Measurements from ENCODE around the gene C11orf24.
"Not testable (repeated sequence)": the region's sequence is repeated elsewhere in the genome, so short reads cannot be mapped to it uniquely, and the experiment has no call there.

The C11orf24 gene

GRCh38 chr11:68258363-68258765 is 13.4 kb downstream of the C11orf24 start:
- no peak for DNase-seq (ENCODE audit: low read depth)
- H3K4me3 ChIP-seq (ENCODE audit: low read depth, low read length): no peak overlapping the region
- TF ChIP-seq, protein P1, sequence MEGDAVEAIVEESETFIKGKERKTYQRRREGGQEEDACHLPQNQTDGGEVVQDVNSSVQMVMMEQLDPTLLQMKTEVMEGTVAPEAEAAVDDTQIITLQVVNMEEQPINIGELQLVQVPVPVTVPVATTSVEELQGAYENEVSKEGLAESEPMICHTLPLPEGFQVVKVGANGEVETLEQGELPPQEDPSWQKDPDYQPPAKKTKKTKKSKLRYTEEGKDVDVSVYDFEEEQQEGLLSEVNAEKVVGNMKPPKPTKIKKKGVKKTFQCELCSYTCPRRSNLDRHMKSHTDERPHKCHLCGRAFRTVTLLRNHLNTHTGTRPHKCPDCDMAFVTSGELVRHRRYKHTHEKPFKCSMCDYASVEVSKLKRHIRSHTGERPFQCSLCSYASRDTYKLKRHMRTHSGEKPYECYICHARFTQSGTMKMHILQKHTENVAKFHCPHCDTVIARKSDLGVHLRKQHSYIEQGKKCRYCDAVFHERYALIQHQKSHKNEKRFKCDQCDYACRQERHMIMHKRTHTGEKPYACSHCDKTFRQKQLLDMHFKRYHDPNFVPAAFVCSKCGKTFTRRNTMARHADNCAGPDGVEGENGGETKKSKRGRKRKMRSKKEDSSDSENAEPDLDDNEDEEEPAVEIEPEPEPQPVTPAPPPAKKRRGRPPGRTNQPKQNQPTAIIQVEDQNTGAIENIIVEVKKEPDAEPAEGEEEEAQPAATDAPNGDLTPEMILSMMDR (conservative IDR thresholded peaks at IDR 0.05; ENCODE audit: low read depth, low read length): no peak

DNA sequence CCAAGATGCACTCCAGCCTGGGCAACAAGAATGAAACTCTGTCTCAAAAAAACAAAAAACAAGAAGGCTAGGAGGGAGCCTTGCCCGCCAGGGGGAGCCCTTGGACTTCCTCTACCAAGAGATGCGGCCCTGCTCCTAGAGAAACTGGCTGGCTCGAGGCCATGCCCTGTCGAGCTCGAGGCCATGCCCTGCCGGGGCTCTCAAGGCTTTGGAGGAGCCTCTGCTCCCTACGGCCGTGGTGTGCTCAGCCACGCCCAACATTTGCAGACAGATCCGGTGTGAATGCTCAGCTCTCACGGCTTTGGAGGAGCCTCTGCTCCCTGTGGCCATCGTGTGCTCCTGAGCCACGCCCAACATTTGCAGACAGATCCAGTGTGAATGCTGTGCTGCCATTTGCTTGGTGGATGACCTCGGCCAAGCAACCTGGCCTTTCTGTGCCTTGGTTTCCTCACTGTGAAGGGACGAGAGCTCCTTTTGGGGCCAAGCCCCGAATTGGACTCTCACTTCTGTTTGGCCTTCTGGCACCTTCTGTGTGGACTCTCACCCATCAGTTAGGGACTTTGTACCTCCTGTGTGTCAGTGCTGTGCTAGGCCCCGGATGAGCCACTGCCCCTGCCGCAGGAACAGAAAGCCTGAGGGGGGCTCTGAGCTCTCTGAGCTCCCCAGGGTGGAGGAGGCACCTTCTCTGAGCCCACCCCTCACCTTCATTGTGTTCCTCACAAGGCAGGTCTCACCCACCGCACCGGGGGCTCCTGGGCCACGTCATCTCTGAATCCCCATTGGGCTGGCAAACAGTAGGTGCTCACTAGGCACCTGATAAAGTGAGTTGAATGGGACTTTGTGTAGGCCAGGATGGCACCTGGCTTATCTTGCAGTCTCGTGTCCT is 14.1 kb downstream of the C11orf24 start:
- H3K4me3 ChIP-seq (ENCODE audit: low read depth, low read length): peak overlapping the region; percentile 24
- TF ChIP-seq, protein P1 (conservative IDR thresholded peaks at IDR 0.05; ENCODE audit: low read depth, low read length): peak; percentile 86
- DNase-seq (ENCODE audit: low read depth): peak; percentile 94

DNA sequence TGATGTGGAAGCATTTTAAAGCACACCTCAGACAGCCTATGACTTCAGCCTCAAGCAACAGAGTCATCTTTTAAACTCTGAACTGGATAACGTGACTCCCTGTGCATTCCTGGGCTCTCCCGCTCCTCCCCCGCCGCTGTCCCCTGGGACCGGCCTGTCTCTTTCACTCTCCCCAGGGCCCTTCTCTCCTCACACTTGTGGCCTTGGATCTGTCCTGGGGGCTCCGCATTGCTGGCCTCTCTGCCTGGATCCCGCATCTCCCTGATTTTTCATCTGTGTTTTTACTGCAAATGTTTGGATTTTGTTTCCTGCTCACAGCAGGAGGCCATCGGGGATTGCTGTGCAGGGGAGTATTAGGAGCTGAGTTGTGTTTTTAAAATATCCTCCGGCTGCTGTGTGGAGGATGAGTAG is 15.4 kb downstream of the C11orf24 start:
- DNase-seq (ENCODE audit: low read depth): peak; percentile 76
- H3K4me3 ChIP-seq (ENCODE audit: low read depth, low read length): peak overlapping the region; percentile 51
- TF ChIP-seq, protein P1 (conservative IDR thresholded peaks at IDR 0.05; ENCODE audit: low read depth, low read length): no peak

- H3K4me3 ChIP-seq (ENCODE audit: low read depth, low read length): no peak overlapping the region
- TF ChIP-seq, protein P1 (conservative IDR thresholded peaks at IDR 0.05; ENCODE audit: low read depth, low read length): no peak
- peak; percentile 30 for DNase-seq (ENCODE audit: low read depth)
These were observed 16.2 kb downstream of the C11orf24 start for GRCh38 chr11:68255526-68255925.

DNA sequence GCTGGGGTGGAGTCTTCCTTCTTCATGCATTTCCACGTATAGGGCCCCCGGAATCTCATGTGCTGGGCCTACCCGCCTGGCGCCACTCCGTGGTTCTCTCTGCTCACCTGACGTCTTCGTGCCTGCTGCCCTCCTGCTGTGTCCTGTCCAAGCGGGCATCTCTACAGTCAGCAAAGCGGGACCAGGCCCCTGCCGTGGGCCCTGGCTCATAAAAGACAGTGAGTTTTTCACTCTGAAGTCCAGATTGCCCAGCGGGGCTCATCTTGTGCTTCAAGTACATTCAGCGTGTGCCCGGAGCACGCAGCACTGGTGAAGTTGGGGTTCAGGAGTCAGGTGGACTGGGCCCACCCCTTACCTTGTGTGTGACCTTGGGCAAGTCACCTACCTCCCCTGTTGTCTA is 17.4 kb downstream of the C11orf24 start:
- DNase-seq (ENCODE audit: low read depth): no peak
- H3K4me3 ChIP-seq (ENCODE audit: low read depth, low read length): no peak overlapping the region
- TF ChIP-seq, protein P1 (conservative IDR thresholded peaks at IDR 0.05; ENCODE audit: low read depth, low read length): no peak

DNA sequence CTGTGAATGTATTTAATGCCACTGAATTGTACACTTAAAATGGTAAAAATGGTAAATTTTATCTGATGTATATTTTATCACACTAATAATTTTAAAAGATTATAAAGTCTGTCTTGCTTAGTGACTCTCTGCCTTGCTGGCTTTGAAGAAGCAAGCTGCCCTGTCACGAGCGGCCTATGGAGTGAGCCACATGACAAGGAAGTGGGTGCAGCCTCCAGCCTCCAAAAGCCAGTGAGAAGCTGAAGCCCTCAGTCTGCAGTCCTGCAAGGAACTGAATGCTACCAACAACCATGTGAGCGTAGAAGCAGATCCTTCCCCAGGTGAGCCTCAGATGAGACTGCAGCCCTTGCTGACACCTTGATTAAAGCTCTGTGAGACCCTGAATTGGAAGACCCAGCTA is 20.0 kb downstream of the C11orf24 start:
- TF ChIP-seq, protein P1 (conservative IDR thresholded peaks at IDR 0.05; ENCODE audit: low read depth, low read length): no peak
- no peak overlapping the region for H3K4me3 ChIP-seq (ENCODE audit: low read depth, low read length)
- no peak for DNase-seq (ENCODE audit: low read depth)

DNA sequence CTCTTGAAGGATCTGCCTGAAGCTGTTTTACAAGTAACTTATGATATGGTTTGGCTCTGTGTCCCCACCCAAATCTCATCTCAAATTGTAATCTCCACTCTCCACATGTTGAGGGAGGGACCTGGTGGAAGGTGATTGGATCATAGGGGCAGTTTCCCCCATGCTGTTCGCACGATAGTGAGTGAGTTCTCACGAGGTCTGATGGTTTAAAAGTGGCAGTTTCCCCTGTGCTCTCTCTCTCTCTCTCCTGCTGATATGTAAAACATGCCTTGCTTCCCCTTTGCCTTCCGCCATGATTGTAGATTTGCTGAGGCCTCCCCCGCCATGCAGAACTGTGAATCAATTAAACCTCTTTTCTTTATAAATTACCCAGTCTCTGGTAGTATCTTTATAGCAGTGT is 26.9 kb downstream of the C11orf24 start:
- H3K4me3 ChIP-seq (ENCODE audit: low read depth, low read length); DNase-seq (ENCODE audit: low read depth): not testable (repeated sequence)

- not testable (repeated sequence) for H3K4me3 ChIP-seq (ENCODE audit: low read depth, low read length); DNase-seq (ENCODE audit: low read depth)
These were observed 27.9 kb downstream of the C11orf24 start for GRCh38 chr11:68243847-68244246.
